GM12891 (cell line): ENCODE measurements around the gene FLT1.

Experiments used
- DNase-seq: peaks from one replicate; pipeline ENCODE4 v3.0.0; 2011; ENCODE audit warnings: low spot score; ENCODE audit not compliant: insufficient read length
- FAIRE-seq: peaks from 2 replicates; lab custom pipeline; 2011; peaks lifted over from hg19 to GRCh38; lab: Jason Lieb, UNC
- PAX5 ChIP-seq: IDR thresholded peaks from 2 replicates; pipeline ENCODE4 v1.6.1; 2011; ENCODE audit warnings: low read length, moderate library complexity, mild to moderate bottlenecking; ENCODE audit not compliant: insufficient read depth, severe bottlenecking
- POLR2A ChIP-seq: IDR thresholded peaks from 2 replicates; pipeline ENCODE4 v1.6.1; 2011; ENCODE audit warnings: low read depth, low read length, control low read depth
- POLR2AphosphoS5 ChIP-seq: IDR thresholded peaks from 2 replicates; pipeline ENCODE4 v1.6.1; 2011; ENCODE audit warnings: low read depth, low read length, control low read depth
- POU2F2 ChIP-seq: IDR thresholded peaks from 2 replicates; pipeline ENCODE4 v1.6.1; 2011; ENCODE audit warnings: low read depth, mild to moderate bottlenecking, control low read depth, low read length, moderate library complexity
- SPI1 ChIP-seq: IDR thresholded peaks from 2 replicates; pipeline ENCODE4 v1.6.1; 2011; ENCODE audit warnings: low read depth, low read length, control low read depth
- TAF1 ChIP-seq: IDR thresholded peaks from 2 replicates; pipeline ENCODE4 v1.6.1; 2011; ENCODE audit warnings: low read depth, low read length, control low read depth

The FLT1 gene

GRCh38 chr13:28435917-28436316, 59.0 kb downstream of the FLT1 start:
- no peak for TF ChIP-seq POLR2A
- no peak for DNase-seq
- FAIRE-seq: no peak

- TF ChIP-seq POLR2A (no peak), POLR2AphosphoS5 (no peak), PAX5 (no peak), POU2F2 (no peak), TAF1 (no peak), SPI1 (no peak)
- DNase-seq (no peak), FAIRE-seq (no peak)
These were observed 60.0 kb downstream of the FLT1 start for GRCh38 chr13:28434926-28435325.

DNA sequence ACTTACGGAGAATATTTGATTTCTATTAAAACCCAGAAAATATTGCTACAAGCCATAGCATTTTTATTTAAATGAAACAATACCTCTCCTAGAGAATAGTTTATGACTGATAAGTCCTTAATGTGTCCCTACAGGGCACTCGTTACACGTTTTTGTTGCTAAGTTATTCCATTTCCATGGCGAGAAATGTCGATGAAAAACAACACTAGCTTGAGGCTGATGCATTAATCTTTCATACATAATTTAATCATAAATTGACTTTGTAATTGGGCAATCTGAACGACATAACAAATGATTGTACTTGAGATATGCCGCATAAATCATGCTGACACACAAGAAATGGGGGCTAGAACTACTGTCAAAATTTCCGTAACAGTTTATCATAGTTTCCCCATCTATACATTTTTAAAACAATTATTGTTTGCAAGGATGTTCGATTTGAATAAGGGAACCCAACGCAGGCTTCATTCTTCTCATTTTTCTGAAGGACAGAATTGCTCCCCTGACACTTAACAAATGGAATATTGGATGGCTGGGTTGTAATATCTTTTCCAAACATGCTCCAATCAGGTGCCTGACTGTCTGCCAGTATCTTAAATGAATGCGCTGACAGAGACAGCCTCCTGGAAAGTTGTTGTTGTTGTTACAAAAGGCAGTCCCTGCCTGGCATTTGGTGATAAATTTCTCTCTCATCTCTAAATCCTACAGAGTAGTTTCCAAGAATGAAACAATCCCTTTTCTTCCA, 61.9 kb downstream of the FLT1 start:
- TF ChIP-seq POLR2A: no peak
- TF ChIP-seq SPI1: no peak
- no peak for TF ChIP-seq POU2F2
- no peak for TF ChIP-seq POLR2AphosphoS5
- TF ChIP-seq PAX5: no peak
- no peak for TF ChIP-seq TAF1
- FAIRE-seq: no peak
- DNase-seq: no peak

- TF ChIP-seq POLR2A (peak; percentile 26; the same call in 1 of the 2 replicates), POLR2AphosphoS5 (peak; percentile 78), POU2F2 (peak; percentile 67), SPI1 (peak; percentile 91), PAX5 (no peak), TAF1 (no peak; the same call in 1 of the 2 replicates)
- peak; percentile 90 for FAIRE-seq
- DNase-seq: no peak
These were observed 65.1 kb downstream of the FLT1 start for GRCh38 chr13:28429685-28430290.

DNA sequence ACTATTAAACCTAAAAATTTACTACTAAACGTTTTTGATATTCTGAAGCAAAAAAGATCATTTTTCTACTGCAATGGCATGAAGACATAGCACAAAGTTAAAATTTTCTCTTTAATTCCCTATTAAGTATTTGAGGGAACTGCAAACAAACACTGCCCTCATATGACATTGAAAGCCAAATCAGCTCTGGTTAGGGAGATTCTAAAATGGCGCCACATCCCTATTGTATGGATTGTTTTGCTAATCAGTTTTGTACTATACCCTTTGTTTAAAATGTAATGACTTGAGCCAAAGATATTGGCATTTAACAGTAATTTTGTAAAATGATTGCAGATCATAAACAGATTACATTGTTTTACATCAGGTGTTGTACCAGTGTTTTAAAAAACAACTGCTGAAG, 65.8 kb downstream of the FLT1 start:
- DNase-seq: no peak
- no peak for TF ChIP-seq POU2F2
- peak; percentile 43 for FAIRE-seq

DNA sequence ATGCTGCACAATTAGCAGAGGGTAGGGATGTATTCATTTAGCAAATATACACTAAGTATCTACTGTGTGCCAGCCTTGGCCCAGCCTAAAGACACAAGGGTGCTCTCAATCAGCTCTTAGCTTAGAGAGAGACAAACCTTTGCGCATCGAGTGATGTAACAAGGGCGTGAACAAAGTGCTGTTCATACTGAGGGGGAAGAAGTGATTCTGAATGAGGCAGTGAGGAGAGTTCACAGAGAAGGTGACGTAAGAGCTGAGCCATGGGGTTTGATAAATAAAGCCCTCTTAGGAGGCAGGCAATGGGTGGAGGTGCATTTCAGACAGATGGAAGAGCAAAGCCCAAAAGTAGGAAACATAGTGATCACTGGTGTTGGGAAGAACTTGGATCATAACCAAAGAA, 68.5 kb downstream of the FLT1 start:
- DNase-seq (no peak), FAIRE-seq (no peak)
- no peak for TF ChIP-seq SPI1
- no peak for TF ChIP-seq PAX5
- no peak for TF ChIP-seq POU2F2
- no peak for TF ChIP-seq POLR2AphosphoS5
- no peak for TF ChIP-seq POLR2A
- no peak for TF ChIP-seq TAF1

DNA sequence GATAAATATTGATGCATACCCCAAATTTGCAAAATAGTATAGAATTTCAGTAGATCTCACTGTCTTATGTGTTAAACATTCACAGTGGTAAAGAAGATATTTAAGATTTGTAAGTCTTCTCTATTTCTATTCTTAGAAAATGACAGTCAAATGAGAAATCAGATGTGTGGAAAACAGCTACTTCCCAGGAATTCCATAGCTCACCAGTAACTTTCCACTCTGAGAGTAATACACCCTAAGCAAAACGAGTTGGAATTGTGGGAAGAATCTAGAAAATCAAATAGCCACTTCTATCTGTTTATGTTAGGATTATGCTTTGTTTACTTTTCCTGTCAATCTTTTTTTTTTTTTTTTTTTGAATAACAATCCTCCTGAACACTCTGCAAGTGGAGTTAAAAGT, 69.1 kb downstream of the FLT1 start:
- TF ChIP-seq SPI1 (no peak), TAF1 (no peak), POLR2AphosphoS5 (no peak), POU2F2 (no peak), PAX5 (no peak), POLR2A (no peak)
- DNase-seq (no peak), FAIRE-seq (no peak)

GRCh38 chr13:28424541-28424940, 70.4 kb downstream of the FLT1 start:
- FAIRE-seq: no peak
- TF ChIP-seq PAX5 (no peak), POLR2AphosphoS5 (no peak), POLR2A (no peak), POU2F2 (no peak), TAF1 (no peak)
- no peak for DNase-seq

DNA sequence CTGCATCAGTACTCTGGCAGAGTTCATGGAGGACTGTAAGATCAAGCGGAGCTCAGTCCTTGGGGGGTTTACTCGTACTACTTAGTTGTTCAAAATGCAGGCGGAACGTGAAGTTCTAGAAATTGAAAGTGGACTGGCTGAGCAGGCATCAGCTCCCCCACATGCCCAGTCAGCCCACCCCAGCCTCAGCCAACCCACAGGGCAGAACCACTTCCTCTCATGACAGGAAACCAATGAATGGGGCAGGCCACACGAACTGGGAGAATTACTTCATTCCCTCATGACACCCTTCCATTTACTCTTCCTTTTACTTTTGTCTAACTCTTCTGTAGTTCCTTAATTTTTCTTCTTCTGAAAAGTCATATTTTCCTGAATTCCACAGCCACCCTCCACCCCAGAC, 71.9 kb downstream of the FLT1 start:
- FAIRE-seq (peak; percentile 96), DNase-seq (no peak)
- TF ChIP-seq POLR2AphosphoS5: no peak
- TF ChIP-seq SPI1: peak; percentile 88

DNA sequence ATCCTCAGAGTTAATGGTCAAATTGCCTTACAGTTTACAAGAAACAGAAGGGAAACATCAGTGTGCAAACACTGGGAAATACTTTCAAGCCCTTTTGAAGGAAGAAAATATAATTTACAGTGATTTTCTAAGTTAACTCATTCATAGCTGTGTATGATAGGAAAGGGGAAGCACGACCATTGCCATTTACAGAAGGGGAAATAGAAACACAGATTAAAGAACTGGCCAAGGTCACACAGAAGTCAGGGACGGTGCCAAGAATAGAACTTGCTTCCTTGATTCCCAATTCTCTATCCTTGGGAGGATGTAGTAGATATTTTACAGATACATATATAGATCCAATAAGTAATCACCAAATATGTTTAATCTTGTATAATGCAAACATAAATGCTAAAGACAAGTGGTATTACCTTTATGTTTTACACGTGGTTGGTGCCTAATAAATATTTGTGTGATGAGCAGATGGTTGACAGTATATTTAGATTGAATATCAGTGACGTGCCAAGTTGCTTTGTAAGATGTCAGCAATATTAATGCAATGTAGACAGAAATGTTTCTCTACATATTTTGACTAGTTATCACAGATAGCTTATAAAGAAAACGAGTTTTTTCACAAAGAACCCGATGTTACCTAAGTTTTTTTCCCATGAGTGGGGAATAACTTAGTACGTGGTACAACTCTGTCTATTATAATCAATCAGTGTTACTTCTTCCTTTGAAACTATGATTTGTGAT, 73.1 kb downstream of the FLT1 start:
- DNase-seq: no peak
- TF ChIP-seq POU2F2: no peak
- TF ChIP-seq POLR2A: no peak
- TF ChIP-seq PAX5: no peak
- TF ChIP-seq TAF1: no peak
- no peak for TF ChIP-seq POLR2AphosphoS5
- TF ChIP-seq SPI1: no peak
- FAIRE-seq: no peak
